Erythroblast (primary cell): ENCODE measurements around the gene FCHSD1.

Source experiments
- GATA1 ChIP-seq: IDR thresholded peaks from 2 replicates; pipeline ENCODE4 v1.6.1; 2011; ENCODE audit warnings: low read depth, mild to moderate bottlenecking, control low read depth, low read length, moderate library complexity
- POLR2A ChIP-seq: IDR thresholded peaks from 2 replicates; pipeline ENCODE4 v1.6.1; 2011; ENCODE audit warnings: mild to moderate bottlenecking, low read length

DNA sequence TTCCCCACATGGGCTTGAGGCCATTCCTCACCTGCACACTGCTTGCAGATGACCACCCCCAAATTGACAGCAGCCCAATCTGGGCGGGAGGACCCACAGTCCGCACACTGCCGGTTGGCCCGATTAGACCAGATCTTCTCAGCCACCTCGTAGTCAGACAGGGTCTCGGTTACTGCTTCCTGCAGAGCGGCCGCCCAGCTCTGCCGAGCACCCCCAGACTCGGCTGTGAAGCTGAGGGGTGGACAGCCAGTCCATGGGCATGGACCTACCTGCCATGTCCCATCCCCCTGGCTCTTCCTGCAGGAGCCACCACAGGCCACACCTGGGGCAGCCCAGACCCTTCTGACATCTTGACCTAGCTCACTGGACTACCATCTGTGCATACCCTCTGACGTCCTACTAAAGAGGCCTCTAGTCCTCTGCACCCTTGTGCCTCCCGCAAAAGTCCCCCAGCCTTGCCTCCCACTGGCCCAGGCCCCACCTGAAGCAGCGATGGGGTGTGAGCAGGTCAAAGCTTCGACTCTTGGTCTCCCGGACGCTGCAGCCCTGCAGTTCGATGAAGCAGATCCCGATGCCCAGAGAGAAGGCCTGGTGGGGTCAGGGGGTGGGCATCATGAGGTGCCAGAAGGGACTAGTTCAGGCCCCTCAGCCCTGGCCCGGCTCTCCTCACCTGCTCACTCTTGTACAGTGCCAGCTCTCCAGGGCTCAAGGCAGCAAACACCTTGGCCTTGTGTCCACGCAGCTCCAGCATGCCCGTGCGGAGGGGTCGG lies 21.0 kb upstream of the FCHSD1 start:
- no peak for TF ChIP-seq POLR2A
- no peak for TF ChIP-seq GATA1
